DMS53 (cell line): ENCODE data around the gene IER3IP1.
"Not testable (repeated sequence)": the region's sequence is repeated elsewhere in the genome, so short reads cannot be mapped to it uniquely, and the experiment has no call there.

Source experiments
- DNase-seq: peaks from one replicate; lab custom pipeline; 2025; lab: John Stamatoyannopoulos, UW

The IER3IP1 gene

GRCh38 chr18:47175898-47176575 is at the start of gene IER3IP1:
Gene IER3IP1, minus strand, starts transcription at chr18:47176364. Its CDS starts 87 bp downstream, at chr18:47176277.
- DNase-seq, result peak; percentile 99

GRCh38 chr18:47215554-47216138 is 39.5 kb upstream of the IER3IP1 start:
- peak; percentile 88 for DNase-seq

GRCh38 chr18:47209171-47209570 is 33.0 kb upstream of the IER3IP1 start:
- DNase-seq, result no peak

GRCh38 chr18:47206945-47207637 is 30.9 kb upstream of the IER3IP1 start:
- no peak for DNase-seq

GRCh38 chr18:47204908-47205522 is 28.9 kb upstream of the IER3IP1 start:
- DNase-seq, result peak; percentile 82

- DNase-seq, result no peak
Observed at GRCh38 chr18:47203626-47204464, 27.7 kb upstream of the IER3IP1 start.

- DNase-seq, result peak; percentile 17
Observed at GRCh38 chr18:47195961-47196360, 19.8 kb upstream of the IER3IP1 start.

- DNase-seq, result peak; percentile 65
Observed at GRCh38 chr18:47191961-47192360, 15.8 kb upstream of the IER3IP1 start.

- DNase-seq, result no peak
Observed at GRCh38 chr18:47187721-47188120, 11.6 kb upstream of the IER3IP1 start.

- DNase-seq, result peak; percentile 88
Observed at GRCh38 chr18:47184419-47185050, 8.4 kb upstream of the IER3IP1 start.

GRCh38 chr18:47182156-47182555 is 6.0 kb upstream of the IER3IP1 start:
- not testable (repeated sequence) for DNase-seq

- no peak for DNase-seq
Observed at GRCh38 chr18:47180765-47181164, 4.6 kb upstream of the IER3IP1 start.

- DNase-seq, result no peak
Observed at GRCh38 chr18:47179520-47179919, 3.4 kb upstream of the IER3IP1 start.

GRCh38 chr18:47175283-47175897 is 774 bp downstream of the IER3IP1 start:
- DNase-seq, result peak; percentile 66

- peak; percentile 84 for DNase-seq
Observed at GRCh38 chr18:47174545-47175116, 1.5 kb downstream of the IER3IP1 start.

- DNase-seq, result no peak
Observed at GRCh38 chr18:47172476-47172875, 3.7 kb downstream of the IER3IP1 start.

GRCh38 chr18:47168913-47169312 is 7.3 kb downstream of the IER3IP1 start:
- DNase-seq, result no peak

GRCh38 chr18:47168509-47168908 is 7.7 kb downstream of the IER3IP1 start:
- no peak for DNase-seq

- no peak for DNase-seq
Observed at GRCh38 chr18:47166294-47166693, 9.9 kb downstream of the IER3IP1 start.

- DNase-seq, result no peak
Observed at GRCh38 chr18:47163241-47163640, 12.9 kb downstream of the IER3IP1 start.

- no peak for DNase-seq
Observed at GRCh38 chr18:47160256-47160655, 15.9 kb downstream of the IER3IP1 start.
